NCI-H1694 treated with DMSO at 0.1 percent for 48 hours (cell line): ENCODE measurements around the gene SFXN4.
"Not testable (repeated sequence)": the region's sequence is repeated elsewhere in the genome, so short reads cannot be mapped to it uniquely, and the experiment has no call there.

Source experiments
- DNase-seq: peaks from one replicate; lab custom pipeline; 2025; lab: John Stamatoyannopoulos, UW

Gene SFXN4

DNA sequence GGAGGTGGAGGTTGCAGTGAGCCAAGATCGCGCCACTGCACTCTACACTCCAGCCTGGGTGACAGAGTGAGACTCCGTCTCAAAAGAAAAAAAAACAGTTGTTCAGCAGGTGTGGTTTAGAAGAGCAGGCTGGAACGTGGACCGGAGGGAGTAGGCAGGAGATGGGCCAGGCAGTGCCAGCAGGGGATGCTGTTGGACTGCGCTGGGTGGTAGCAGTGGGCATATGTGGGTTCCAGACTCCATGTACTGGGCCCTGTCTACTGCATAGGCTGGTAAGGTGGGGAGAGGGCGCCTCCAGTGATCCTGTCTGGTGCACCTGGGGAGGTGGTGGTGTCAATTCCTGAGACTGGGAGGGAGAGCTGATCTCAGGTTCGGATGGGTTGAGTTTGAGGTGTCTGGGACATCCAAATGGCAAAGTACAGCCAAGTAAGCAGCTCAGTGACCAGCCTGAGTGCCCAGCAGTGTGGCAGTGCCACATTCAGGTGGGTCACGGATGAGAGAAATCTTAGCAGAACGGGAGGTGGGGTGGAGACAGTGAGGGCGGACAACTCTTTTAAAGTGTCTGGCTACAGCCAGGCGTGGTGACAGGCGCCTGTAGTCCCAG is 25.9 kb downstream of the SFXN4 start:
- no peak for DNase-seq

DNA sequence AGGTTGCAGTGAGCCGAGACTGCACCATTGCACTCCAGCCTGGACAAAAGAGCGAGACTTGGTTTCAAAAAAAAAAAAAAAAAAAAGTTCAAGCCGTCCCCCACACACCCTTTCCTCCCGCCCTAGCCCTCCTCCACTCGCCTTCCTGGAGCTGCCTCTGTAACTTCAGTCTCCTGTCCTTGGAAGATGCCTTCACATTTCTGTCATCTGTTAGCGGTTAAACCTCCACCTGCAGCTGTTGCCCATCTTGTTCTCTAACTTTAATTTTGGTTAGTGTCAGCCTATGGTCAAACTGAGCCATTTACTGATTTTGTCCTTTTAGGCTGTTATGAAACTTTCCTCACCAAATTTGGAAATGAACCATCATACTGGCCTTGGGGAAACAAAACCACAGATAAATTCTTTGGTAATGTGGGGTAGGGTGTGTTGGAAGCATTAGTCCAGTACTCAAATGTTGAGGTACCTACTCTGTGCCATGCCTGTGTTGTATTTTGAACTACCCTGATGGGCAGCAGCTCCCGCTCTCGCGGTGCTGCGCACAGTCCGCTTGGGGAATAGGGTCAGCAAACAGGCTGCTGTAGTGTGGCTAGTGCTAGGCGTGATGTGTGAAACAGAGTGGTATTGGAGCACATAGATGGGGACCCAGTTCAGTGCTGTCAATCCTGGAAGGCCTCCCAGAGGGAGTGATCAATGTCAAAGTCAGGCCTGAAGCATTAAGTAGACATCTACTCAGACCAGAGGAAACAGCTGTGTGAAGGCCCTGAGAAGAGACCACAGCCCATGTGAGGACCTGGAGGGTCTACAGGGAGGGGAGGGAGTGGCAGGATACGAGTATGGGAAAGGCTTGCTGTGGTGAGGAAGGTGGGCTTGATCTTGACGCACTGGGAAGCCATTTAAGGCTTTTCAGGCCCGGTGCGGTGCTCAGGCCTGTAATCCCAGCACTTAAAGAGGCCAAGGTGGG is 26.9 kb downstream of the SFXN4 start:
- no peak for DNase-seq

GRCh38 chr10:119137878-119138277 is 27.6 kb downstream of the SFXN4 start:
- DNase-seq = not testable (repeated sequence)

DNA sequence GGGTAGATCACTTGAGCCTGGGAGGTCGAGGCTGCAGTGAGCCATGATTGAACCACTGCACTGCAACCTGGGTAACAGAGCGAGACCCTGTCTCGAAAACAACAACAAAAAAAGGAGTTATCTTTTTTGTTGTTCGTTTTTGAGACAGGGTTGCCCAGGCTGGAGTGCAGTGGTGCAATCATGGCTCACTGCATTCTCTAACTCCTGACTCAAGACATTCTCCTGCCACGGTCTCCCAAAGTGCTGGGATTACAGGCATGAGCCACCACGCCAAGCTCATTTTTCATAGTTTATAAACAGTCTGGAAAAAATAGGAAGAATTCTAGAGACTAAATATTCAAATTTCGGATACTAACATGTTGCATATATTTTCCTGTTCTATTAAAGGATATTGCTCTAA is 29.4 kb downstream of the SFXN4 start:
- DNase-seq = no peak

- no peak for DNase-seq
Observed at GRCh38 chr10:119135513-119135881, 30.0 kb downstream of the SFXN4 start.

GRCh38 chr10:119133949-119134348 is 31.6 kb downstream of the SFXN4 start:
- no peak for DNase-seq

- DNase-seq = no peak
Observed at GRCh38 chr10:119132521-119133345, 32.8 kb downstream of the SFXN4 start.

- DNase-seq = no peak
Observed at GRCh38 chr10:119131512-119132240, 33.8 kb downstream of the SFXN4 start.

DNA sequence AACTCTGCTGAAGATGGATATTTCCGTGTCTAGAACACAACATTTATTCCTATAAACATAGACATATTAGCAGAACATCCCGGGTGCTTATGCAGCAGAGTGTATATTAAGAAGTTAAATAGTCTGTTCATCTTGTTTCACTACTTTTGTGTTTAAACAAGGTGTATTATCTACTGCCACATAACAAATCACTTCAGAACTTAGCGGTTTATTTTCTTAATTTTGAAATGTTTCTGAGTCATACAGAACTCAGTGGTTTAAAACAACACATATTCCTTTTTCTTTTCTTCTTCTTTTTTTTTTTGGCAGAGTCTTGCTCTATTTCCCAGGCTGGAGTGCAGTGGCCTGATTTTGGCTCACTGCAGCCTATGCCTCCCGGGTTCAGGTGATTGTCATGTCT is 35.8 kb downstream of the SFXN4 start:
- no peak for DNase-seq

DNA sequence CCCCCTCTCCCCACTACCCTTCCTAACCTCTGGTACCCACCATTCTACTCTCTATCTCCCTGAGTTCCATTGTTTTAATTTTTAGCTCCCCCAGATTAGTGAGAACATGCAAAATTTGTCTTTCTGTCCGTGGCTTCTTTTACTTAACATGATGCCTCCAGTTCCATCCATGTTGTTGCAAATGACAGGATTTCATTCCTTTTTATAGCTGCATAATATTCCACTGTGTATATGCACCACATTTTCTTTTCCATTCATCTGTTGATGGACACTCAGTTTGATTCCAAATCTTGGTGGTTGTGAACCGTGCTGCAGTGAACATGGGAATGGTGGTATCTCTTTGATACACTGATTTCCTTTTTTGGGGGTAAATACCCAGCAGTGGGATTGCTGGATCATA is 39.6 kb downstream of the SFXN4 start:
- no peak for DNase-seq

DNA sequence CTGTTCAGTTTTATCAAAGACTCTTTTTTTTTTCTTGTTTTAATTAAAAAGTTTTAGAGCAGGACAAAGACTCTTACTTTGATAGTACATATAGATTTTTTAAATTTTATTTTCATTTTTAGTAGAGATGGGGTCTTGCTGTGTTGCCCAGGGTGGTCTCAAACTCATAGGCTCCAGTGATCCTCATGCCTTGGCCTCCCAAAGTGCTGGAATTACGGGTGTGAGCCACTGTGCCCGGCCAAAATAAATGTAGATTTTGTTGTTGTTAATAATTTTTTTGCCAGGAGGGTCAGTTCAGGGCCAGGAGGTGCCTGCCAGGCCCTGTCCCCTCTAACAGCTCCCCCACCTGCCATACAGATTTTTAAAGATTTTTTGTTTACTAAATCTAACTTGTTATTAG is 44.6 kb downstream of the SFXN4 start:
- DNase-seq = no peak

- no peak for DNase-seq
Observed at GRCh38 chr10:119120413-119120867, 45.1 kb downstream of the SFXN4 start.

DNA sequence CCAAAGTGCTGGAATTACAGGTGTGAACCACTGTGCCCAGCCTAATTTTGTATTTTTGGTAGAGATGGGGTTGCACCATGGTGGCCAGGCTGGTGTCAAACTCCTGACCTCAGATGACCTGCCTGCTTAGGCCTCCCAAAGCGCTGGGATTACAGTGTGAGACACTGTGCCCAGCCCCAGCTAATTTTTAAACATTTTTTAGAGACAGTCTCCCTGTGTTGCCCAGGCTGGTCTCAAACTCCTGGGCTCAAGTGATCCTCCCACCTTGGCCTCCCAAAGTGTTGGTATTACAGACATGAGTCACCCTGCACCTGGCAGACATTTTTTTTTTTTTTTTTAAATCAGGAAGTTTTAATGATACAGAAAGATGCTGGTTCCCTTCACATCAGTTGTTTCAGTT is 46.1 kb downstream of the SFXN4 start:
- no peak for DNase-seq

GRCh38 chr10:119118231-119118630 is 47.3 kb downstream of the SFXN4 start:
- DNase-seq = no peak

DNA sequence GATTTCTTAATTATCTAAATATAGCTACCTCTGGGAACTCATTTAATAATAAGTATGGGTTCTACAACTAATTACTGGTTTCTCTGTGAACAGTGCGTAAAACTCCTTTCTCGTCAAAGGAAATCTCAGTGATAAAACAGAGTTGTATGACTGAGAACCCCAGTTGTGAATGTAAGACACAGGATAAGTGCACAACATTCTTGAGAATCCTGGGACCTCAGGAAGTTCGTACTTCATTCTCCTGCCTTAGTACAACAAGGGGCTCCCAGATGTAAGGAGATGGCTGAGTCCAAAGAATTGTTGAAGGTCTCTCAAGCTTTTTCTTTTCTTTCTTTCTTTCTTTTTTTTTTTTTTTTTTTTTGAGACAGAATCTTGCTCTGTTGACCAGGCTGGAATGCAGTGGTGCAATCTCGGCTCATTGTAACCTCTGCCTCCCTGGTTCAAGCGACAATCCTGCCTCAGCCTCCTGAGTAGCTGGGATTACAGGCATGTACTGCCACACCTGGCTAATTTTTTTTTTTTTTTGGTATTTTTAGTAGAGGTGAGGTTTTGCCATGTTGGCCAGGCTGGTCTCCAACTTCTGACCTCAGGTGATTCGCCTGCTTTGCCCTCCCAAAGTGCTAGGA is 49.1 kb downstream of the SFXN4 start:
- no peak for DNase-seq

GRCh38 chr10:119115926-119116325 is 49.6 kb downstream of the SFXN4 start:
- no peak for DNase-seq

- no peak for DNase-seq
Observed at GRCh38 chr10:119113751-119114732, 51.5 kb downstream of the SFXN4 start.

DNA sequence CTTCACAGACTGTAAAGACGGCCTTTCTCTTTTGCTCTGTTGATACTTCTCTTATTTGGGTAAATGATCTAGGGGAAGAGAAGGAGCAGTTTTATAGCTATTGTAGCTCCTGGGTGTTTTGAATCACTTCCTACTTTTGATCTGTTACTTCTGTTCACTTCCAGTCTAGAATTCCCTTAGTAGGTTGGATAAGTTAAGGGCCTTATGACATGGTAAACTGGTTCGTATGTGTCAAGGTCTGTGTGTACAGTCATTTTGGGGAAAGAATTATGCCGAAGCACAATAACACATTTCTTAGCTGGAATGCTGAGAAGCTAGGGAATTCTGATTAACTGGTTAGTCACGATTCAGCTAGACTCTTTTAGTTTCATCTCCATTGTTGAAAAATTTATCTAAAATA is 53.5 kb downstream of the SFXN4 start:
- no peak for DNase-seq

- not testable (repeated sequence) for DNase-seq
Observed at GRCh38 chr10:119107771-119108170, 57.7 kb downstream of the SFXN4 start.

- DNase-seq = not testable (repeated sequence)
Observed at GRCh38 chr10:119107106-119107505, 58.4 kb downstream of the SFXN4 start.
